ENCODE measurements around the gene ARHGAP25.

The ARHGAP25 gene

GRCh38 chr2:68766376-68766845, 31.8 kb downstream of the ARHGAP25 start:
- peak in 6 of 51 donors; percentile 3 to 31 (median 11) for DNase-seq

- DNase-seq = peak in 1 of 51 donors; percentile 8
Measured at GRCh38 chr2:68767031-68767961, 32.7 kb downstream of the ARHGAP25 start.

- no peak for DNase-seq
Measured at GRCh38 chr2:68767996-68768395, 33.4 kb downstream of the ARHGAP25 start.

- DNase-seq = no peak
Measured at GRCh38 chr2:68768461-68768860, 33.9 kb downstream of the ARHGAP25 start.

- DNase-seq = no peak
Measured at GRCh38 chr2:68768951-68769350, 34.3 kb downstream of the ARHGAP25 start.

- no peak for DNase-seq
Measured at GRCh38 chr2:68769586-68770270, 35.1 kb downstream of the ARHGAP25 start.

- no peak for DNase-seq
Measured at GRCh38 chr2:68770271-68771111, 35.9 kb downstream of the ARHGAP25 start.

GRCh38 chr2:68771211-68771751, 36.7 kb downstream of the ARHGAP25 start:
- DNase-seq = no peak

GRCh38 chr2:68772109-68772508, 37.5 kb downstream of the ARHGAP25 start:
- no peak for DNase-seq

- DNase-seq = peak in 29 of 51 donors; percentile 14 to 58 (median 28)
Measured at GRCh38 chr2:68774569-68775271, 40.1 kb downstream of the ARHGAP25 start.

- no peak for DNase-seq
Measured at GRCh38 chr2:68775272-68775842, 40.7 kb downstream of the ARHGAP25 start.

- no peak for DNase-seq
Measured at GRCh38 chr2:68776124-68776523, 41.5 kb downstream of the ARHGAP25 start.

- no peak for DNase-seq
Measured at GRCh38 chr2:68779595-68779994, 45.0 kb downstream of the ARHGAP25 start.

- DNase-seq = no peak
Measured at GRCh38 chr2:68784188-68784587, 49.6 kb downstream of the ARHGAP25 start.

- DNase-seq = no peak
Measured at GRCh38 chr2:68784915-68785314, 50.3 kb downstream of the ARHGAP25 start.

GRCh38 chr2:68787356-68787755, 52.7 kb downstream of the ARHGAP25 start:
- no peak for DNase-seq

GRCh38 chr2:68789603-68790002, 55.0 kb downstream of the ARHGAP25 start:
- DNase-seq = no peak

GRCh38 chr2:68790600-68790999, 56.0 kb downstream of the ARHGAP25 start:
- no peak for DNase-seq

- no peak for DNase-seq
Measured at GRCh38 chr2:68791914-68792313, 57.3 kb downstream of the ARHGAP25 start.

- DNase-seq = no peak
Measured at GRCh38 chr2:68792751-68793150, 58.1 kb downstream of the ARHGAP25 start.
